Measurements from ENCODE around the gene HOXD11.

The HOXD11 gene

DNA sequence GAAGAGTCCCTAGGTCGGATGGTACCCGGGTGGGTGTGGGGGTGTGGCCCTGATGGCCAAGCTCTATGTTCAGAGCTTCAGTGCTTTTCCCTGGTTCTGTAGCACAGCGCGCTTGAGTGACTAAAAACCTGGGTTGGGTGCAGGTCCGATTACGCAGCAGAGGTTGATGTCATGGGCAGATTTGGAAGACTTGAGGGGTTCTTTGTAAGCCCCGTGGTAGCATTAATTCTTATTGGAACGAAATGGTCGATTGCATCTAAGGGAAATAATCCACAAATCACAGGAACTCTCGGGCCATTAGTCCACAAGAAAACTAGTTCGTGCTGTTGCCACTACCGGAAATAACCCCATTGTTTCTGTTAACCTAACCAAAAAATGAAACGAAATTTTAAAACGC, 31.4 kb downstream of the HOXD11 start:
- in situ Hi-C loops (cut with MboI; ENCODE audit: low pct_unique_long_range_greater_than_20kb, low sequenced_read_pairs) = loop anchor here (25.0 kb wide), 2 partner anchors 324 to 999 kb away; no protein-coding TSS in a partner anchor
- no peak for DNase-seq

DNA sequence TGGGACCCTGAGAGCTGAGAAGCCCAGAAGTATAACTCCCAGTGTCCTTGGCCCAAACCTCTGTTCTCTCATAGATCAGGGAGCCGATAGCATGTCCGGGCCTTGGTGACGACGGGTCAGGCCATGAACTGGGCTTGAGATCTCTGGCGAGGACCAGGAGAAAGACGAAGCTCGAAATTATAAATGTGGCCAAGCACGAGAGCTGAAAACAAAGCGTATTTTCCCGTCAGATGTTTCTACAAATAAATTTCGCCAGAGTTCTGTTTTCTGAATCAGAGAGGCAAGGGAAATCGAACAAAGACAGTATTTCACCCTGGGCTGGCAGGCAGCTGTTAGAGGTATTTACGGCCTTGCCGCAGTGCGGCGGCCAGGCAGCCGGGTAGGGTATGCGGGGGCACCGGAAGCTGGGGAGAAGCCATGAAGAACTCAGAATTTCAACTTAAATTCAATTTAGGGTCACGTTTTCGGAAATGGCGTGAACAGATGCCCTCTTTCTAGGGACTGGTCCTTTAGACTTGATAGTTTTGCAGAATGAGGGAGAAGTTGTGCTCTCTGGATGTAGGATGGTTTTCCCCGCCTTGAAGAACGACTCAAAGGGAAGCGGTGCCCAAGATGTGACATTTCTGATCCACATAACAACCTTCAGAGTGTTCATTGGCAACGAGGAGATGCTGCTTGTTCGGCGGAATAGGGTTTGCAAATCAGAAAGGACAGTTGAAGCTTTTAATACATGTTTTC, 32.0 kb downstream of the HOXD11 start:
- in situ Hi-C loops (cut with MboI; ENCODE audit: low pct_unique_long_range_greater_than_20kb, low sequenced_read_pairs) = loop anchor here (25.0 kb wide), 2 partner anchors 323 to 998 kb away; no protein-coding TSS in a partner anchor

GRCh38 chr2:176139661-176140512, 32.8 kb downstream of the HOXD11 start:
- DNase-seq = no peak
- in situ Hi-C loops (cut with MboI; ENCODE audit: low pct_unique_long_range_greater_than_20kb, low sequenced_read_pairs) = loop anchor here (25.0 kb wide), 2 partner anchors 322 to 997 kb away; no protein-coding TSS in a partner anchor

More for the DNA sequence above, 32.0 kb downstream of the HOXD11 start:
- no peak for DNase-seq

- DNase-seq = peak; percentile 83
- in situ Hi-C loops (cut with MboI; ENCODE audit: low pct_unique_long_range_greater_than_20kb, low sequenced_read_pairs) = loop anchor here (25.0 kb wide), 2 partner anchors 322 to 997 kb away; no protein-coding TSS in a partner anchor
Observed at GRCh38 chr2:176140513-176141317, 33.6 kb downstream of the HOXD11 start.

GRCh38 chr2:176142281-176142680, 35.2 kb downstream of the HOXD11 start:
- in situ Hi-C loops (cut with MboI; ENCODE audit: low pct_unique_long_range_greater_than_20kb, low sequenced_read_pairs) = loop anchor here (25.0 kb wide), 2 partner anchors 320 to 995 kb away; no protein-coding TSS in a partner anchor
- DNase-seq = no peak

- in situ Hi-C loops (cut with MboI; ENCODE audit: low pct_unique_long_range_greater_than_20kb, low sequenced_read_pairs) = loop anchor here (25.0 kb wide), 2 partner anchors 317 to 992 kb away; no protein-coding TSS in a partner anchor
- no peak for DNase-seq
Observed at GRCh38 chr2:176145085-176145969, 38.2 kb downstream of the HOXD11 start.

GRCh38 chr2:176146101-176146500, 39.0 kb downstream of the HOXD11 start:
- in situ Hi-C loops (cut with MboI; ENCODE audit: low pct_unique_long_range_greater_than_20kb, low sequenced_read_pairs) = loop anchor here (25.0 kb wide), 2 partner anchors 316 to 991 kb away; no protein-coding TSS in a partner anchor
- DNase-seq = no peak

DNA sequence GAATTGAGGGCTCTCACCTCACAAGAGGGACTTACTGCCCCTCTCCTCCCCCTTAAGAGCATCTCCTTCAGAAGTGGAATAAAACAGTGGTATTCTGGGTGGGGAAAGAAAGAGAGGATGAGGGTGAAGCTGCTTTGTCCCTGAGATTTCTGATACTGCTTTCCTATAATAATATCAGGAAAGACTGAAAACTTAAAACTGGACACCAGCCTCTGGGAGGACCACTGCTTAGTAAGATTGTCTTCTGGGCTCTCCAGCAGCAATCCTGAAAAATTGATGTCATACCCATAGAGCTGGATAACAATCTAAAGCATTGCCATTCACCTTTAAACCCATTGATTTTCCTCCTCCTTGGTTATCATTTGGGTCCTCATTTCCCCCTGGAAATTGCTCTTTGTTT, 39.6 kb downstream of the HOXD11 start:
- DNase-seq = no peak
- in situ Hi-C loops (cut with MboI; ENCODE audit: low pct_unique_long_range_greater_than_20kb, low sequenced_read_pairs) = loop anchor here (25.0 kb wide), 2 partner anchors 316 to 991 kb away; no protein-coding TSS in a partner anchor

GRCh38 chr2:176147210-176147799, 40.2 kb downstream of the HOXD11 start:
- DNase-seq = no peak
- in situ Hi-C loops (cut with MboI; ENCODE audit: low pct_unique_long_range_greater_than_20kb, low sequenced_read_pairs) = loop anchor here (25.0 kb wide), 2 partner anchors 315 to 990 kb away; no protein-coding TSS in a partner anchor

DNA sequence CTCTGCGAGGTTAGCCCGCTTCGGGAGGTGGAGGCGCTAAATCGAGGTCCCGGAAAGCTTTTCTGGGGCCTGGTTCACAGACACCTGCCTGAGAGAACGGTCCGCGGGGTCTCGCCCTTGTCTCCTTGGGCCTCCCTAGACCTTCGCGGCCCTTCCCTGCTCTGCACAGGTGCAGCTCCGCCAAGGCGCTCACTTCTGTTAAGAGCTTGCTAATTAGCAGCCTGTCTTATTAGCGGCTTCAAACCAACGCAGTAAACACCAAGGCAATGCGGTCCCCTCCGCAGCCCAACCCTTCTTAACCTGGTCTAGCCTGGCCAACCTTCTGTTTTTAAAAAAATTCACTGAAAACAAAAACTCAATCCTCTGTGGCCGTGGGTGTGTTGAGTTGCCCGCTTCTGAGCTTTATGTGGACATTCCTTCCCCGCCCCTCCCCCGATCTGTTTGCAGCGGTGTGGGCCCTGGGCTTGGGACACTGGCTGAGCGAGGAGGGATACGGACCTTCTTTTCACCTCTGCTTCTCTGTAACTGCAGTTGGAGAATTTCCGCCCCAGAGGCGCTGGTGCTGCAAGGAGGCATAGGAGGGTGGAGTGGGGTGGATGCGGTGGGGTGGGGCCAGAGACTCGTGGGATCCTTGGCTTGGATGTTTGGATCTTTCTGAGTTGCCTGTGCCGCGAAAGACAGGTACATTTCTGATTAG, 40.9 kb downstream of the HOXD11 start:
- in situ Hi-C loops (cut with MboI; ENCODE audit: low pct_unique_long_range_greater_than_20kb, low sequenced_read_pairs) = loop anchor here (25.0 kb wide), 2 partner anchors 314 to 989 kb away; no protein-coding TSS in a partner anchor
- DNase-seq = no peak

GRCh38 chr2:176148751-176149421, 41.8 kb downstream of the HOXD11 start:
- in situ Hi-C loops (cut with MboI; ENCODE audit: low pct_unique_long_range_greater_than_20kb, low sequenced_read_pairs) = loop anchor here (25.0 kb wide), 2 partner anchors 313 to 988 kb away; no protein-coding TSS in a partner anchor
- no peak for DNase-seq

GRCh38 chr2:176149481-176149938, 42.4 kb downstream of the HOXD11 start:
- in situ Hi-C loops (cut with MboI; ENCODE audit: low pct_unique_long_range_greater_than_20kb, low sequenced_read_pairs) = loop anchor here (25.0 kb wide), 2 partner anchors 313 to 988 kb away; no protein-coding TSS in a partner anchor
- no peak for DNase-seq

- in situ Hi-C loops (cut with MboI; ENCODE audit: low pct_unique_long_range_greater_than_20kb, low sequenced_read_pairs) = loop anchor here (25.0 kb wide), 2 partner anchors 312 to 987 kb away; no protein-coding TSS in a partner anchor
- DNase-seq = no peak
Observed at GRCh38 chr2:176149939-176150583, 43.0 kb downstream of the HOXD11 start.

- no peak for DNase-seq
- in situ Hi-C loops (cut with MboI; ENCODE audit: low pct_unique_long_range_greater_than_20kb, low sequenced_read_pairs) = no loop called here
Observed at GRCh38 chr2:176150584-176151441, 43.7 kb downstream of the HOXD11 start.
